Stomach (tissue), 9 donors: ENCODE data around the gene FOXL1. TPM values are rescaled to one million over a fixed set of nuclear protein-coding genes. Genes with fewer than 3 reads are reported as not detected.

ENCODE experiments used
- DNase-seq, 2 donors: peaks; one replicate each; pipeline versions ENCODE4 v3.0.0 to v3.0.0-alpha.2; 2013 to 2019
- H3K27ac ChIP-seq, 5 donors: fragments of 200-600 bp in 4 of 5; sonication (generic) in 4 of 5; one replicate each; pipeline ENCODE4 v1.5.1; 2013 to 2019; ENCODE audit warnings: mild to moderate bottlenecking in 1 of 5, moderate library complexity in 1 of 5
- H3K27me3 ChIP-seq, 3 donors: fragments of 200-600 bp; sonication (generic); one replicate each; pipeline ENCODE4 v1.5.1; 2017 to 2019; ENCODE audit warnings: mixed run types in 1 of 3
- H3K36me3 ChIP-seq, 4 donors: fragments of 200-600 bp; sonication (generic); 1 replicate in 3 of 4; 2 replicates in 1 of 4; pipeline ENCODE4 v1.5.1; 2016 to 2019
- H3K4me1 ChIP-seq, 4 donors: fragments of 200-600 bp; sonication (generic); one replicate each; pipeline ENCODE4 v1.5.1; 2016 to 2019
- H3K4me3 ChIP-seq, 4 donors: fragments of 200-600 bp; sonication (generic) in 3 of 4; one replicate each; pipeline ENCODE4 v1.5.1; 2016 to 2019; ENCODE audit warnings: mild to moderate bottlenecking in 1 of 4
- H3K9me3 ChIP-seq, 4 donors: fragments of 200-600 bp; sonication (generic); one replicate each; pipeline ENCODE4 v1.5.1; 2016 to 2019
- EP300 ChIP-seq: sonication (generic); formaldehyde crosslinking; IDR thresholded peaks from one replicate; pipeline ENCODE4 v1.6.1; 2017; ENCODE audit warnings: antibody characterized with exemption
- POLR2A ChIP-seq, 4 donors: fragments of 450-650 bp; IDR thresholded peaks; one replicate each; pipeline ENCODE4 v1.6.1; 2016; ENCODE audit warnings: antibody characterized with exemption in 4 of 4, control low read depth in 2 of 4, mild to moderate bottlenecking in 1 of 4, moderate library complexity in 1 of 4
- POLR2AphosphoS5 ChIP-seq, 3 donors: sonication (generic); formaldehyde crosslinking; IDR thresholded peaks; one replicate each; pipeline ENCODE4 v1.6.1; 2016; ENCODE audit warnings: antibody characterized with exemption in 3 of 3
- WGBS, 5 donors: extraction: QIAGEN DNeasy Blood & Tissue Kit in 3 of 5; methylation state at CpG; one replicate each; pipeline versions ENCODE4 v1.1.5 to v1.1.7; 2013 to 2018; 5-methylcytosine and 5-hydroxymethylcytosine counted together
- intact Hi-C: fragments of 100-400 bp; cut with DNase I; formaldehyde crosslinking; loops from one replicate; pipeline ENCODE4 v1.15.1; 2023; ENCODE audit warnings: low total_unique reads
- polyA plus RNA-seq, 3 donors: library from polyadenylated mRNA; stranded (reverse); fragments of 200-250 nt; gene quantifications; one replicate each; pipeline ENCODE4 v1.2.3, GENCODE V29; 2013
- total RNA-seq, 5 donors: library from RNA; depleted of rRNA; stranded (reverse); fragments of >200 nt; gene quantifications; one replicate each; pipeline versions ENCODE4 v1.1.0 to v1.2.3, GENCODE V29; 2014 to 2016
- TF ChIP-seq, protein P1 (sequence below), 7 experiments: fragments of 450-650 bp in 4 of 7; fragments of 200-600 bp in 3 of 7; sonication (generic) in 3 of 7; IDR thresholded peaks; one replicate each; pipeline ENCODE4 v1.5.1; 2016 to 2019; ENCODE audit warnings: antibody characterized with exemption in 7 of 7, control low read depth in 2 of 7, mild to moderate bottlenecking in 1 of 7
- donor health status: healthy with polysubstance abuse.
- donor health status: Bipolar disorder and iron deficiency.
- donor health status: healthy.

The FOXL1 gene
- total and polyA plus RNA-seq, 8 donors = 0.60 to 12.7 (median 5.2) TPM; not detected in 2

DNA sequence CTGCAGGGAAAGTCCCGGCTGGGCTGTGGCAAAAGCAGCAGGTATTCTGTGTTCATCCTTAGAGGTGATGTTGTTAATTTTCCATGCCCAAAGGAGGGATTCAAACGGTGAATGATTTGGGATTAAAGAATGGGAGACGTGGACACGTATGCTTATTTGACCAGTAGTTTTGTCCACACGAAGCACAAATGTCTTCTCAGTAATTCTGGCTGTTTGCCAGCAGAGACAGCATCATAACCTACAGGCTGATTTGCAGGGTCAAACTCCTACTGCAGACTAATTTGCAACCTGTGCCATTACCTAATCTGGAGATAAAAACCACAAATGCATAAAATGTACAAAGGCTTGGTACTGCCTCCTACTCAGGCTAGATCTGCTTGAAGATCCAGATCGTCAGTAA is 37.5 kb upstream of the FOXL1 start:
- TF ChIP-seq POLR2AphosphoS5 (IDR thresholded peaks at IDR 0.05) = no peak
- TF ChIP-seq EP300 = no peak
- TF ChIP-seq POLR2A (IDR thresholded peaks at IDR 0.05) = no peak
- TF ChIP-seq, protein P1, sequence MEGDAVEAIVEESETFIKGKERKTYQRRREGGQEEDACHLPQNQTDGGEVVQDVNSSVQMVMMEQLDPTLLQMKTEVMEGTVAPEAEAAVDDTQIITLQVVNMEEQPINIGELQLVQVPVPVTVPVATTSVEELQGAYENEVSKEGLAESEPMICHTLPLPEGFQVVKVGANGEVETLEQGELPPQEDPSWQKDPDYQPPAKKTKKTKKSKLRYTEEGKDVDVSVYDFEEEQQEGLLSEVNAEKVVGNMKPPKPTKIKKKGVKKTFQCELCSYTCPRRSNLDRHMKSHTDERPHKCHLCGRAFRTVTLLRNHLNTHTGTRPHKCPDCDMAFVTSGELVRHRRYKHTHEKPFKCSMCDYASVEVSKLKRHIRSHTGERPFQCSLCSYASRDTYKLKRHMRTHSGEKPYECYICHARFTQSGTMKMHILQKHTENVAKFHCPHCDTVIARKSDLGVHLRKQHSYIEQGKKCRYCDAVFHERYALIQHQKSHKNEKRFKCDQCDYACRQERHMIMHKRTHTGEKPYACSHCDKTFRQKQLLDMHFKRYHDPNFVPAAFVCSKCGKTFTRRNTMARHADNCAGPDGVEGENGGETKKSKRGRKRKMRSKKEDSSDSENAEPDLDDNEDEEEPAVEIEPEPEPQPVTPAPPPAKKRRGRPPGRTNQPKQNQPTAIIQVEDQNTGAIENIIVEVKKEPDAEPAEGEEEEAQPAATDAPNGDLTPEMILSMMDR (IDR thresholded peaks at IDR 0.05) = no peak
- Histone ChIP-seq H3K9me3 (no peaks in the 10 kb centered on the region), H3K27ac (no peak overlapping the region), H3K36me3 (peaks cover 51 to 100% (median 99%) of the 10 kb centered on the region in 4 donors), H3K4me3 (no peak overlapping the region), H3K4me1 (no peaks in the 10 kb centered on the region), H3K27me3 (no peaks in the 10 kb centered on the region)
- 81 to 90% (median 86%) methylated on average over 6 of the region's 6 CpGs for WGBS, 5 donors
- intact Hi-C loops = no loop called here
- DNase-seq = no peak

DNA sequence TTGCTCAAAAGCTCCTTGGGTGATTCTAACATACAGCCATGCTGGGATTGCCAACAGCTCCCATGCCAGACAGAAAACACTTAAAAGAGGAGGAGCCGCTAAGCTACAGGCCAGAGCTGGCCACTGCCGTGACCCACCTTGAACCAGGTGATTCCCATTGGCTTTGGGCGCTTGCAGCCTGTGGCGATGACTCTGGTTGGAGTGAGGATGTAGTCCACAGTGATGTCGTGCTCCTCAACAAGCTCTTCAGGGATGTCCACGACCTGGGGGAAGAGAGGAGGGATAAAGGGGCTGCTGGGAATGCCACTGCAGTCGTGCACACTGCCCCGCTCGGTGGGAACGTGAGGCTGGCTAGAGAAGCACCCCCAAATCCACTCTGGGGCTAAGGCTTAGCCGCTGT is 36.8 kb upstream of the FOXL1 start:
- 89 to 97% (median 95%) methylated on average over 5 to 11 of the region's 11 CpGs for WGBS, 5 donors
- Histone ChIP-seq H3K4me3 (no peak overlapping the region), H3K27ac (no peak overlapping the region), H3K4me1 (no peaks in the 10 kb centered on the region), H3K36me3 (peaks cover 51 to 100% (median 99%) of the 10 kb centered on the region in 4 donors), H3K27me3 (no peaks in the 10 kb centered on the region), H3K9me3 (no peaks in the 10 kb centered on the region)
- TF ChIP-seq, protein P1 (IDR thresholded peaks at IDR 0.05) = no peak
- no peak for TF ChIP-seq POLR2A (IDR thresholded peaks at IDR 0.05)
- no peak for TF ChIP-seq EP300
- no peak for TF ChIP-seq POLR2AphosphoS5 (IDR thresholded peaks at IDR 0.05)
- intact Hi-C loops = no loop called here
- DNase-seq = no peak

DNA sequence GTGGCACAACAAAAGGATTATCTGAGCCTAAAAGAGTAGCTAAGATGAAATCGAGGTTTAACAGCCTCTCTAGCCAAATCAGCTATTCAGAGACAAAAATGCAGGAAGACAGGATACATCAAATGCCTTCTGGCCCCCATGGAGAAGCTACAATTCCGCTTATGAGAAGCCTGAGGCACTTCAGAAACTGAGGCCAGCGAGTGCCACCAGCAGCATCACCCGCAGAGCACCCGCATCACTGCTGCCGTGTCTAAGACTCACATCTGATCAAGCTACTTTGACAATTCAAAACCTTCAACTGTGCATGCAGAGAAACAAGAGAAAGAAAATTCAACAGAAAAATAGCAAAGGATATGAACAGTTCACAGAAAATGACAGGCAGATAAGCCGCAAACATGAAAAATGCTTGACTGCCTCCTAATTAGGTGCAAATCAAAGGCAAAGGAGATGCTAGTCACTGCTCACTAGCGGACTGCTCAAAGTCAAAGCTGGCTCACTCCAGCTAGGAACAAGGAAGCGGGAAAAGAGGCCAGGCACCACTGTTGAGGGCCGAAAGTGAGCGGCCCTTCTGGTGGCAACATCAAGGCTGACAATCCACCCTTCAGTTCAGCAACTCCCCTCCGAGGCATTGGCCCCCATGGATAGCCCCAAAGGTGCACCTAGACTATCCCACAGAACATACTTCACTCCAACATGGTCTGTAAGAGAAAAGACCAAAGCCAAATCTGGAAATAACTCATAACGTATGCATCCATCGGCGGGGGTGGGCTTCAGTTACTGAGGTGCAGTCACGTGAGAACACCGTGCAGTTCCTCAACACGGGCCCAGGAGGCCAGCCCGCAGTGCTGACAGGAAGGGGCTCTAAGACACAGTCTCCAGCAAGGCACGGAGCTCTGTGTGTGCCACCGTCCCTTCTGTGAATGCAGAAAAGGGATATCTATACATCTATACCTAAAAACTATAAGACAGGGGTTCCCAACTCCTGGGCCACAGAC is 35.3 kb upstream of the FOXL1 start:
- Histone ChIP-seq H3K27ac (no peak overlapping the region), H3K36me3 (peaks cover 45 to 100% (median 99%) of the 10 kb centered on the region in 4 donors), H3K4me3 (no peak overlapping the region), H3K27me3 (no peaks in the 10 kb centered on the region), H3K9me3 (no peaks in the 10 kb centered on the region), H3K4me1 (no peaks in the 10 kb centered on the region)
- intact Hi-C loops = no loop called here
- TF ChIP-seq POLR2AphosphoS5 (IDR thresholded peaks at IDR 0.05) (no peak), EP300 (no peak), POLR2A (IDR thresholded peaks at IDR 0.05) (no peak)
- TF ChIP-seq, protein P1 (IDR thresholded peaks at IDR 0.05) = no peak
- 87 to 94% (median 92%) methylated on average over 16 to 21 of the region's 21 CpGs for WGBS, 5 donors
- no peak for DNase-seq

DNA sequence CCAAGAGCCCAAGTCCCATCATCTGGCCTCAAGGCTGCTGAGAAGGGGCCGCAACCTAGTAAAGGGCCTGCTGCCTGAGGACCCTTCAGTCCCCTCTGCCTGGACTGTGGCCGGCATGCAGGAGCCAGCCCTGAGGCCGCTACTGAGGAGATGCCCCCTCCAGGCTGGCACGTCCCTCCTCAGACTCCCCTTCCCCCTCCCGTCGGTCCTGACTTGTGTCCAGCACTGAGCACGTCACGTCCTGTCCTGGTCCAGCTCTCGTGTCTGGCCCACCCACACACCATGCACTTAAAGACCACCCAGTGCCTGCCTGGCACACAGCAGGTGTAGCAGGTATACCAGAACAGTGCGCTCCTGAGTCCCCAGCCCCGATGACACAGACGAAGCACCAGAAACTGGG is 32.9 kb upstream of the FOXL1 start:
- H3K27ac ChIP-seq = no peak overlapping the region
- TF ChIP-seq POLR2A (IDR thresholded peaks at IDR 0.05) (no peak), EP300 (no peak), POLR2AphosphoS5 (IDR thresholded peaks at IDR 0.05) (no peak)
- TF ChIP-seq, protein P1 (IDR thresholded peaks at IDR 0.05) = no peak
- H3K27me3 ChIP-seq = no peaks in the 10 kb centered on the region
- no peak for DNase-seq
- peaks cover 30 to 100% (median 99%) of the 10 kb centered on the region in 4 donors for H3K36me3 ChIP-seq
- 81 to 90% (median 86%) methylated on average over 11 to 12 of the region's 12 CpGs for WGBS, 5 donors
- H3K4me1 ChIP-seq = no peaks in the 10 kb centered on the region
- intact Hi-C loops = no loop called here
- no peaks in the 10 kb centered on the region for H3K9me3 ChIP-seq
- H3K4me3 ChIP-seq = no peak overlapping the region
